IMR-90 (cell line): ENCODE results near the gene MREG. TPM values are rescaled to one million over a fixed set of nuclear protein-coding genes. Genes with fewer than 3 reads are reported as not detected.

ENCODE experiments used
- ATAC-seq: fragments of 200-7000 bp; cut with Tn5 transposase; 2 replicates; pipeline ENCODE4 v1.9.1; 2020; ENCODE audit warnings: low read depth, mild to moderate bottlenecking, moderate library complexity
- BruUV-seq: library from RNA; stranded (reverse); fragments of 400-500 nt; replicated peaks from 2 replicates; lab custom pipeline; 2021; lab: Mats Ljungman, UMichigan
- CTCF ChIA-PET: fragments of 300-600 bp; formaldehyde crosslinking; extraction: SDS; loops from one replicate; lab custom pipeline; 2021; ENCODE audit warnings: antibody characterized with exemption; lab: Yijun Ruan, JAX
- POLR2A ChIA-PET: fragments of 300-600 bp; sonication (Branson Sonifier 250); formaldehyde crosslinking; loops from one replicate; lab custom pipeline; 2022; ENCODE audit warnings: antibody characterized with exemption; ENCODE audit not compliant: unreplicated experiment; lab: Charles Lee
- DNase-seq: peaks from one replicate; pipeline ENCODE4 v3.0.0; 2013
- H2AFZ ChIP-seq: replicated peaks from 2 replicates; pipeline ENCODE3; 2013; ENCODE audit warnings: low read length, mild to moderate bottlenecking; ENCODE audit not compliant: poor library complexity
- H2AK5ac ChIP-seq: 2 replicates; pipeline ENCODE4 v1.6.1; 2013; ENCODE audit warnings: low read depth, low read length, inconsistent platforms
- H2AK9ac ChIP-seq: replicated peaks from 2 replicates; pipeline ENCODE3; 2013; ENCODE audit warnings: mild to moderate bottlenecking, low read depth, low read length, moderate library complexity; ENCODE audit not compliant: poor library complexity
- H2BK120ac ChIP-seq: 2 replicates; pipeline ENCODE4 v1.6.1; 2013; ENCODE audit warnings: low read depth, low read length, inconsistent platforms
- H2BK15ac ChIP-seq: 3 replicates; pipeline ENCODE4 v1.6.1; 2013; ENCODE audit warnings: low read depth, low read length, inconsistent platforms
- H2BK20ac ChIP-seq: 2 replicates; pipeline ENCODE4 v1.6.1; 2013; ENCODE audit warnings: low read depth, mild to moderate bottlenecking, inconsistent platforms, low read length, moderate library complexity
- H2BK5ac ChIP-seq: 2 replicates; pipeline ENCODE4 v1.6.1; 2013; ENCODE audit warnings: mild to moderate bottlenecking, low read depth, low read length, inconsistent platforms; ENCODE audit not compliant: poor library complexity, severe bottlenecking
- H3K14ac ChIP-seq: replicated peaks from 2 replicates; pipeline ENCODE4 v1.6.1; 2013; ENCODE audit warnings: low read depth, low read length, inconsistent platforms
- H3K18ac ChIP-seq: 2 replicates; pipeline ENCODE4 v1.6.1; 2013; ENCODE audit warnings: low read depth, low read length, control low read depth
- H3K23ac ChIP-seq: 2 replicates; pipeline ENCODE4 v1.6.1; 2013; ENCODE audit warnings: low read depth, low read length, inconsistent platforms
- H3K27ac ChIP-seq: 2 replicates; pipeline ENCODE4 v1.5.1; 2013; ENCODE audit warnings: mild to moderate bottlenecking, control low read depth, low read length; ENCODE audit not compliant: insufficient read depth
- H3K27me3 ChIP-seq: 2 replicates; pipeline ENCODE4 v1.6.1; 2013; ENCODE audit warnings: low read length; ENCODE audit not compliant: control insufficient read depth, insufficient read depth
- H3K36me3 ChIP-seq: 2 replicates; pipeline ENCODE4 v1.6.1; 2013; ENCODE audit warnings: low read length, mixed read lengths; ENCODE audit not compliant: control insufficient read depth, insufficient read depth
- H3K4ac ChIP-seq: 2 replicates; pipeline ENCODE4 v1.6.1; 2013; ENCODE audit warnings: low read depth, low read length, inconsistent platforms
- H3K4me1 ChIP-seq: 2 replicates; pipeline ENCODE4 v1.6.1; 2013; ENCODE audit warnings: low read length, mixed read lengths; ENCODE audit not compliant: control insufficient read depth, insufficient read depth
- H3K4me2 ChIP-seq: 2 replicates; pipeline ENCODE4 v1.6.1; 2013; ENCODE audit warnings: low read depth, mild to moderate bottlenecking, control low read depth, low read length, moderate library complexity
- H3K4me3 ChIP-seq: 2 replicates; pipeline ENCODE4 v1.5.1; 2013; ENCODE audit warnings: low read depth, mild to moderate bottlenecking, control low read depth, low read length, moderate library complexity; ENCODE audit not compliant: insufficient read depth
- H3K56ac ChIP-seq: 2 replicates; pipeline ENCODE4 v1.6.1; 2013; ENCODE audit warnings: low read length, inconsistent platforms; ENCODE audit not compliant: insufficient read depth; ENCODE audit errors: extremely low read depth
- H3K79me1 ChIP-seq, 2 experiments: 2 replicates each; pipeline ENCODE4 v1.6.1; 2013; ENCODE audit warnings: low read length in 2 of 2, inconsistent platforms in 1 of 2, low read depth in 1 of 2
- H3K9ac ChIP-seq: 2 replicates; pipeline ENCODE4 v1.6.1; 2013; ENCODE audit warnings: low read depth, low read length, control low read depth
- H3K9me1 ChIP-seq: 2 replicates; pipeline ENCODE4 v1.6.1; 2013; ENCODE audit warnings: low read length, inconsistent platforms; ENCODE audit not compliant: insufficient read depth
- H3K9me3 ChIP-seq: 2 replicates; pipeline ENCODE4 v1.6.1; 2013; ENCODE audit warnings: low read length; ENCODE audit not compliant: control insufficient read depth, insufficient read depth
- H4K20me1 ChIP-seq: 2 replicates; pipeline ENCODE4 v1.6.1; 2013; ENCODE audit warnings: low read length, inconsistent platforms; ENCODE audit not compliant: insufficient read depth
- H4K5ac ChIP-seq: 2 replicates; pipeline ENCODE4 v1.6.1; 2013; ENCODE audit warnings: mild to moderate bottlenecking, low read depth, low read length, control low read depth
- H4K8ac ChIP-seq, 2 experiments: 2 replicates each; pipeline ENCODE4 v1.6.1; 2013; ENCODE audit warnings: low read depth in 2 of 2, low read length in 2 of 2, control low read depth in 1 of 2, inconsistent platforms in 1 of 2
- H4K91ac ChIP-seq: 2 replicates; pipeline ENCODE4 v1.6.1; 2013; ENCODE audit warnings: low read depth, low read length, inconsistent platforms; ENCODE audit not compliant: insufficient read depth
- BHLHE40 ChIP-seq: fragments of 150-350 bp; IDR thresholded peaks from 2 replicates; pipeline ENCODE4 v1.6.1; 2016; ENCODE audit warnings: mild to moderate bottlenecking, low read depth, low read length
- CEBPB ChIP-seq: IDR thresholded peaks from 2 replicates; pipeline ENCODE4 v1.6.1; 2012; ENCODE audit warnings: low read depth, low read length, improper control_type of control experiment
- FOS ChIP-seq: fragments of 150-350 bp; IDR thresholded peaks from 2 replicates; pipeline ENCODE4 v1.6.1; 2016; ENCODE audit warnings: low read depth, low read length
- MAFK ChIP-seq: IDR thresholded peaks from 2 replicates; pipeline ENCODE4 v1.6.1; 2012; ENCODE audit warnings: low read depth, low read length, improper control_type of control experiment
- MAZ ChIP-seq: IDR thresholded peaks from 2 replicates; pipeline ENCODE4 v1.6.1; 2012; ENCODE audit warnings: low read depth, mild to moderate bottlenecking, low read length, improper control_type of control experiment, moderate library complexity, borderline replicate concordance
- MXI1 ChIP-seq: IDR thresholded peaks from 2 replicates; pipeline ENCODE4 v1.6.1; 2012; ENCODE audit warnings: low read depth, mild to moderate bottlenecking, low read length, moderate library complexity, borderline replicate concordance
- NFE2L2 ChIP-seq: fragments of 150-350 bp; IDR thresholded peaks from 2 replicates; pipeline ENCODE4 v1.6.1; 2016; ENCODE audit warnings: low read depth, mild to moderate bottlenecking, low read length
- POLR2A ChIP-seq: IDR thresholded peaks from 2 replicates; pipeline ENCODE4 v1.6.1; 2012; ENCODE audit warnings: mild to moderate bottlenecking, low read depth, low read length
- RAD21 ChIP-seq: IDR thresholded peaks from 2 replicates; pipeline ENCODE4 v1.6.1; 2012; ENCODE audit warnings: low read length, improper control_type of control experiment
- RCOR1 ChIP-seq: IDR thresholded peaks from 2 replicates; pipeline ENCODE4 v1.6.1; 2012; ENCODE audit warnings: mild to moderate bottlenecking, low read length, improper control_type of control experiment; ENCODE audit not compliant: insufficient replicate concordance
- RFX5 ChIP-seq: IDR thresholded peaks from 2 replicates; pipeline ENCODE4 v1.8.0; 2012; ENCODE audit warnings: low read depth, mild to moderate bottlenecking, low read length, moderate library complexity
- SMC3 ChIP-seq: fragments of 150-350 bp; IDR thresholded peaks from 2 replicates; pipeline ENCODE4 v1.6.1; 2016; ENCODE audit warnings: low read depth, mild to moderate bottlenecking, antibody characterized with exemption, low read length, moderate library complexity
- WGBS, 2 experiments: methylation state at CpG; one replicate each; pipeline versions ENCODE4 v1.1.5 to v1.1.7; 2013; ENCODE audit warnings: missing lambda C conversion rate in 2 of 2; ENCODE audit not compliant: insufficient read length in 1 of 2; ENCODE audit errors: extremely low coverage in 2 of 2; 5-methylcytosine and 5-hydroxymethylcytosine counted together
- dilution Hi-C: fragments of 300-500 bp; cut with HindIII; formaldehyde crosslinking; loops from one replicate; pipeline ENCODE4 v1.14.3; 2018; ENCODE audit warnings: low sequenced_read_pairs; ENCODE audit not compliant: unreplicated experiment
- in situ Hi-C: fragments of 300-500 bp; cut with MboI; formaldehyde crosslinking; loops from 3 replicates; pipeline ENCODE4 v1.14.3; 2019; ENCODE audit warnings: low sequenced_read_pairs, inconsistent platforms, mixed read lengths
- intact Hi-C: fragments of 100-400 bp; cut with micrococcal nuclease; formaldehyde crosslinking; loops from 2 replicates; pipeline ENCODE4 v1.10.0; 2022
- polyA plus RNA-seq, 3 experiments: library from polyadenylated mRNA; depleted of rRNA; stranded (reverse); fragments of >200 nt; gene quantifications; 2 replicates each; pipeline ENCODE4 v1.2.3, GENCODE V29; 2012; ENCODE audit warnings: low replicate concordance in 1 of 3
- total RNA-seq: library from RNA; depleted of rRNA; stranded (reverse); fragments of >200 nt; gene quantifications from 2 replicates; pipeline ENCODE4 v1.2.3, GENCODE V29; 2012
- TF ChIP-seq, protein P1 (sequence below): conservative IDR thresholded peaks from 2 replicates; pipeline ENCODE4 v1.5.1; 2012; ENCODE audit warnings: mild to moderate bottlenecking, low read depth, low read length, improper control_type of control experiment
- TF ChIP-seq, protein P2 (sequence below): fragments of 150-350 bp; IDR thresholded peaks from 2 replicates; pipeline ENCODE4 v1.6.1; 2017; ENCODE audit warnings: mild to moderate bottlenecking, antibody characterized with exemption, low read length, low read depth
- TF ChIP-seq, protein P3 (sequence below): fragments of 150-350 bp; IDR thresholded peaks from 2 replicates; pipeline ENCODE4 v1.6.1; 2016; ENCODE audit warnings: low read depth, mild to moderate bottlenecking, low read length, moderate library complexity, borderline replicate concordance

Gene MREG
- total and polyA plus RNA-seq, 2 of the 4 experiments (the other 2 are of a cell fraction) = 1.0 to 1.8 TPM

DNA sequence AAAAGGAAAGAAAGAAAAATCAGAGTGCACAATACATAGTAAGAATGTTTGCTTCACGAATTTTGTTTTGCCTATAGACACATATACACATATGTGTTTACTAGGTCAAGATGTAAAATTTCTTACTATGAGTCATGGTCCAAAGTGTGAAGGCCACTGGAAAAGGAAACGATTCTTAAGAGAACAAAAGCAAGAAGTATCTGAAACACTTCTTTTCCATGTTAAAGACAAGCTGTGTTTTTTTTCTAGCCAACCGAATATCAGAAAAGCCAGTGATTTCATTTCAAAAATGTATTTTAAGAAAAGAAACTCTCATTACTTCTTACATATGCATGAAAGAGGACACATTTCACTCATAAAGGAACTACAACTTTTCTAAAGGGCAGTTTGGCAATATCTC is 43.4 kb upstream of the MREG start:
- Histone ChIP-seq H3K56ac (no peak overlapping the region), H4K8ac (no peak overlapping the region), H3K9me1 (no peaks in the 10 kb centered on the region; the same call in 1 of the 2 replicates), H3K4me1 (peaks cover 2% of the 10 kb centered on the region; the same call in 1 of the 2 replicates), H2AFZ (no peak overlapping the region), H3K23ac (no peak overlapping the region), H3K9ac (no peak overlapping the region), H2AK9ac (no peak overlapping the region), H3K4ac (no peak overlapping the region), H4K5ac (no peak overlapping the region), H2BK15ac (no peak overlapping the region), H3K27me3 (no peaks in the 10 kb centered on the region), H2BK20ac (no peak overlapping the region), H3K9me3 (no peaks in the 10 kb centered on the region), H4K91ac (no peak overlapping the region), H3K4me2 (no peak overlapping the region), H3K36me3 (no peaks in the 10 kb centered on the region), H3K14ac (no peak overlapping the region), H3K4me3 (no peak overlapping the region), H2BK5ac (no peak overlapping the region), H3K18ac (no peak overlapping the region), H4K20me1 (no peaks in the 10 kb centered on the region), H3K79me1 (no peaks in the 10 kb centered on the region), H3K27ac (no peak overlapping the region), H2AK5ac (no peak overlapping the region), H2BK120ac (no peak overlapping the region)
- ChIA-PET CTCF (interaction anchor here (0.6 to 1.0 kb wide), 2 partner anchors 21 to 23 kb away, joined by 3 to 5 read pairs; no protein-coding TSS in a partner anchor), POLR2A (no interaction called here)
- dilution Hi-C loops = no loop called here
- TF ChIP-seq, protein P1, sequence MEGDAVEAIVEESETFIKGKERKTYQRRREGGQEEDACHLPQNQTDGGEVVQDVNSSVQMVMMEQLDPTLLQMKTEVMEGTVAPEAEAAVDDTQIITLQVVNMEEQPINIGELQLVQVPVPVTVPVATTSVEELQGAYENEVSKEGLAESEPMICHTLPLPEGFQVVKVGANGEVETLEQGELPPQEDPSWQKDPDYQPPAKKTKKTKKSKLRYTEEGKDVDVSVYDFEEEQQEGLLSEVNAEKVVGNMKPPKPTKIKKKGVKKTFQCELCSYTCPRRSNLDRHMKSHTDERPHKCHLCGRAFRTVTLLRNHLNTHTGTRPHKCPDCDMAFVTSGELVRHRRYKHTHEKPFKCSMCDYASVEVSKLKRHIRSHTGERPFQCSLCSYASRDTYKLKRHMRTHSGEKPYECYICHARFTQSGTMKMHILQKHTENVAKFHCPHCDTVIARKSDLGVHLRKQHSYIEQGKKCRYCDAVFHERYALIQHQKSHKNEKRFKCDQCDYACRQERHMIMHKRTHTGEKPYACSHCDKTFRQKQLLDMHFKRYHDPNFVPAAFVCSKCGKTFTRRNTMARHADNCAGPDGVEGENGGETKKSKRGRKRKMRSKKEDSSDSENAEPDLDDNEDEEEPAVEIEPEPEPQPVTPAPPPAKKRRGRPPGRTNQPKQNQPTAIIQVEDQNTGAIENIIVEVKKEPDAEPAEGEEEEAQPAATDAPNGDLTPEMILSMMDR = no peak
- TF ChIP-seq MAZ (no peak), FOS (no peak), SMC3 (no peak), RCOR1 (no peak), BHLHE40 (no peak), RAD21 (no peak), NFE2L2 (no peak), MAFK (no peak), RFX5 (no peak), CEBPB (no peak), MXI1 (no peak), POLR2A (no peak)
- TF ChIP-seq, protein P2, sequence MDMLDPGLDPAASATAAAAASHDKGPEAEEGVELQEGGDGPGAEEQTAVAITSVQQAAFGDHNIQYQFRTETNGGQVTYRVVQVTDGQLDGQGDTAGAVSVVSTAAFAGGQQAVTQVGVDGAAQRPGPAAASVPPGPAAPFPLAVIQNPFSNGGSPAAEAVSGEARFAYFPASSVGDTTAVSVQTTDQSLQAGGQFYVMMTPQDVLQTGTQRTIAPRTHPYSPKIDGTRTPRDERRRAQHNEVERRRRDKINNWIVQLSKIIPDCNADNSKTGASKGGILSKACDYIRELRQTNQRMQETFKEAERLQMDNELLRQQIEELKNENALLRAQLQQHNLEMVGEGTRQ = no peak
- TF ChIP-seq, protein P3, sequence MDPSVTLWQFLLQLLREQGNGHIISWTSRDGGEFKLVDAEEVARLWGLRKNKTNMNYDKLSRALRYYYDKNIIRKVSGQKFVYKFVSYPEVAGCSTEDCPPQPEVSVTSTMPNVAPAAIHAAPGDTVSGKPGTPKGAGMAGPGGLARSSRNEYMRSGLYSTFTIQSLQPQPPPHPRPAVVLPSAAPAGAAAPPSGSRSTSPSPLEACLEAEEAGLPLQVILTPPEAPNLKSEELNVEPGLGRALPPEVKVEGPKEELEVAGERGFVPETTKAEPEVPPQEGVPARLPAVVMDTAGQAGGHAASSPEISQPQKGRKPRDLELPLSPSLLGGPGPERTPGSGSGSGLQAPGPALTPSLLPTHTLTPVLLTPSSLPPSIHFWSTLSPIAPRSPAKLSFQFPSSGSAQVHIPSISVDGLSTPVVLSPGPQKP = no peak
- BruUV-seq = no TSS peak
- no peak for DNase-seq
- in situ Hi-C loops = no loop called here
- intact Hi-C loops = no loop called here
- no CpG with 5 or more reads among the region's 3 CpGs for WGBS, 2 experiments
- no peak for ATAC-seq
